Testis (tissue), 3 donors: ENCODE results near the gene CDYL2. TPM values are rescaled to one million over a fixed set of nuclear protein-coding genes. Genes with fewer than 3 reads are reported as not detected.
"Not testable (repeated sequence)": the region's sequence is repeated elsewhere in the genome, so short reads cannot be mapped to it uniquely, and the experiment has no call there.

Source experiments
- DNase-seq: peaks from one replicate; pipeline ENCODE4 v3.0.0-alpha.2; 2019
- H3K27ac ChIP-seq, 2 donors: fragments of 200-600 bp; sonication (generic); one replicate each; pipeline ENCODE4 v1.5.1; 2019
- H3K27me3 ChIP-seq: fragments of 200-600 bp; sonication (generic); one replicate; pipeline ENCODE4 v1.5.1; 2019
- H3K36me3 ChIP-seq: fragments of 200-600 bp; sonication (generic); one replicate; pipeline ENCODE4 v1.5.1; 2017; ENCODE audit warnings: low read depth; ENCODE audit errors: missing control alignments
- H3K4me1 ChIP-seq: fragments of 200-600 bp; sonication (generic); one replicate; pipeline ENCODE4 v1.5.1; 2019
- H3K4me3 ChIP-seq, 2 donors: fragments of 200-600 bp; sonication (generic); one replicate each; pipeline ENCODE4 v1.5.1; 2017 to 2019
- H3K9me3 ChIP-seq: fragments of 200-600 bp; sonication (generic); one replicate; pipeline ENCODE4 v1.5.1; 2017
- CTCF ChIP-seq, 3 experiments: fragments of 450-650 bp in 2 of 3; fragments of 200-600 bp in 1 of 3; sonication (generic) in 1 of 3; IDR thresholded peaks; one replicate each; pipeline ENCODE4 v1.5.1; 2016 to 2019; ENCODE audit warnings: antibody characterized with exemption in 3 of 3, mild to moderate bottlenecking in 2 of 3, moderate library complexity in 1 of 3
- POLR2A ChIP-seq: fragments of 450-650 bp; IDR thresholded peaks from one replicate; pipeline ENCODE4 v1.6.1; 2017; ENCODE audit warnings: antibody characterized with exemption, mild to moderate bottlenecking, moderate library complexity
- WGBS, 2 donors: methylation state at CpG; one replicate each; pipeline ENCODE4 v1.1.5; 2018; 5-methylcytosine and 5-hydroxymethylcytosine counted together
- intact Hi-C: fragments of 100-400 bp; cut with DNase I; formaldehyde crosslinking; loops from one replicate; pipeline ENCODE4 v1.15.1; 2023; ENCODE audit warnings: low total_unique reads
- polyA plus RNA-seq: library from polyadenylated mRNA; stranded (reverse); fragments of 350-450 nt; fragmentation: Illumina TruSeq; extraction: RNeasy Lipid Tissue Mini Kit (QIAGEN cat#74804); gene quantifications from one replicate; pipeline ENCODE4 v1.2.3, GENCODE V29; 2014; ENCODE audit warnings: low read depth, low replicate concordance; ENCODE audit not compliant: insufficient read depth
- total RNA-seq, 2 donors: library from RNA; depleted of rRNA; stranded (reverse); fragments of >200 nt; gene quantifications; one replicate each; pipeline ENCODE4 v1.2.3, GENCODE V29; 2016

CDYL2 gene
- total and polyA plus RNA-seq, 3 donors from 2014 or later = 31.2 to 63.7 (median 60.4) TPM

DNA sequence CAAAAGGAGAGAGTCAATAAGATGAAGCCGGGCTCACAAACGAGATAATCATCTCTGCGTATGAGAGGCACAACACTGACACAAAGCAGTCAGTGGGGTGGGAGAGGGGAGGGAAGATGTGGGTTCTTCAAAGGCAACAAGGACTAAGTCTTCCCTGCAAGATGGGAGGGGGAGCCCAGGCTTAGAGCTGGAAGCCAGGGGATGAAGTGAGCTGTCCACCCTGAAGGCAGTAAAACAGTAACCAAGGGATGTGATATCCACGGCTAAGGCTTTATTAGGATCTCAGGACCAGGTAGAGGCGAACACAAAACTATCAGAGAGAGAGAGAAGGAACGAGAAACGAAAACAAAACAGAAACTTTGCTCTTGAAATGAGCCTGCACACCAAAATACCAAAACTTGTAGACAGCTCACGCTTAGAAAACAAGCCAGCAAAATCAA lies 147.7 kb downstream of the CDYL2 start:
- 42 to 44% methylated on average over 8 of the region's 8 CpGs for WGBS, 2 donors
- intact Hi-C loops = no loop called here
- no peaks in the 10 kb centered on the region for H3K27me3 ChIP-seq
- peak; percentile 20 for DNase-seq
- H3K36me3 ChIP-seq = no peaks in the 10 kb centered on the region
- peaks cover 5% of the 10 kb centered on the region for H3K4me1 ChIP-seq
- no peaks in the 10 kb centered on the region for H3K9me3 ChIP-seq
- TF ChIP-seq CTCF (IDR thresholded peaks at IDR 0.05) = no peak
- TF ChIP-seq POLR2A = no peak
- H3K4me3 ChIP-seq = no peak overlapping the region
- H3K27ac ChIP-seq = no peak overlapping the region

DNA sequence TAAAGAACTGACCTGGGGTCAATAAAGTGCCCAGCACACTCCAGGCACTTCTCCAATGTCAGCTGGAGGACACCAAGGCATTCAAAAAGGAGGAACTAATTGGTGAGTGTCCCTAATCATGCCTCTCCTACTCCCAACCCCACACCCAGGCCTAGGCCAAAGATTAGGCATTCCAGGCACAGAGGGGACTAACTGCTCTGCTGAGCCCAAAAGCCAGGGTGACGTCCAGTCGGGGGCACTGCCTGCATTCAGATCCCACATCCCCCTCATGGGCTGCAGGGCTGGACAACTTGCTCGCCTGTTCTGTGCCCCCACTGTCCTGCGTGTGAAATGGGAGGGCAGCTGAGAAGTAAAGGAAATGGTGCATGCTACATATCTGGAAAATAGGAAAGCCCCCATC lies 148.2 kb downstream of the CDYL2 start:
- no peak overlapping the region for H3K27ac ChIP-seq
- H3K4me3 ChIP-seq = no peak overlapping the region
- WGBS, 2 donors = 80% methylated on average over 4 of the region's 4 CpGs
- TF ChIP-seq POLR2A = no peak
- TF ChIP-seq CTCF (IDR thresholded peaks at IDR 0.05) = no peak
- H3K36me3 ChIP-seq = no peaks in the 10 kb centered on the region
- intact Hi-C loops = no loop called here
- no peaks in the 10 kb centered on the region for H3K27me3 ChIP-seq
- H3K9me3 ChIP-seq = no peaks in the 10 kb centered on the region
- DNase-seq = no peak
- H3K4me1 ChIP-seq = peaks cover 5% of the 10 kb centered on the region

DNA sequence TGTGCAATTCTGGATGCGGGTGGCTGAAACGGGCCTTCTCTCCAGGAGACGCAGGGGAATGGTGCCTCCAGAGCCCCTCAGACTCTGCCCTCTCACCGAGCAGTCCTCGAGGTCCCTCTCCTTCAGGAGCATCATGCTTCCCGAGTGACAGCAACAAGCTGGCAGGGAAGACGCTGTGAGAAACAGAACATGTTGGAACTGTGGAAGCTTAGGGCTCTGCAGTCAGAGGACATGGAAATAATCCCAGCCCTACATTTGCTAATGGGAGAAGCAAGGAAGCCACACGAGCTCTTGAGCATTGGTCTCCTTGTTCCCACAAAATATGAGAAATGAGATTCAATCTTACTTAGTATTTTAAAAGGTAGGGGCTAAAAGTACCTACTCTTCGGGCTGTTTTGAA lies 148.6 kb downstream of the CDYL2 start:
- intact Hi-C loops = no loop called here
- H3K4me1 ChIP-seq = peaks cover 5% of the 10 kb centered on the region
- H3K36me3 ChIP-seq = no peaks in the 10 kb centered on the region
- DNase-seq = no peak
- no peak overlapping the region for H3K4me3 ChIP-seq
- no peaks in the 10 kb centered on the region for H3K27me3 ChIP-seq
- no peak overlapping the region for H3K27ac ChIP-seq
- H3K9me3 ChIP-seq = no peaks in the 10 kb centered on the region
- 83 to 85% methylated on average over 9 of the region's 9 CpGs for WGBS, 2 donors
- no peak for TF ChIP-seq POLR2A
- TF ChIP-seq CTCF (IDR thresholded peaks at IDR 0.05) = no peak

GRCh38 chr16:80654094-80654862 lies 150.1 kb downstream of the CDYL2 start:
- H3K27ac ChIP-seq = no peak overlapping the region
- no peak overlapping the region for H3K4me3 ChIP-seq
- no peaks in the 10 kb centered on the region for H3K27me3 ChIP-seq
- no peak for DNase-seq
- H3K4me1 ChIP-seq = peaks cover 5% of the 10 kb centered on the region
- no peaks in the 10 kb centered on the region for H3K9me3 ChIP-seq
- intact Hi-C loops = no loop called here
- no peaks in the 10 kb centered on the region for H3K36me3 ChIP-seq
- TF ChIP-seq POLR2A = no peak
- TF ChIP-seq CTCF (IDR thresholded peaks at IDR 0.05) = no peak
- 90 to 95% methylated on average over 11 to 14 of the region's 14 CpGs for WGBS, 2 donors

DNA sequence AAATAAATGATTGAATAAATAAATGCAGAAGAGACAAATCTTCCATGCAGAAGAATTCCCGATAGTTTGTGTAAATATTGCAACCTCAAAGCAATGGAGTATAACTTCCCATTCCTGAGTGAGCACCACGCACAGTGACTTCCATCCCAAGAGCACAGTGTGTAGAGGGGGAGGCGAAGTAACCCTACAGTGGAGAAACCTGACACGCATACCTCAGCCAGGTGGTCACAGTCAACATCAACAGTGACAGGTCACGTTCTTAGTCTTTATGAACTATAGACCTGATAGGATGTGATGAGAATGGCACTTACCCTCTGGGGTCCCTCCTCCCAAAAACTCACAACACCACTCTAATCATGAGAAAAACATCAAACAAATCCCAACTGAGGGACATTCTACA lies 152.0 kb downstream of the CDYL2 start:
- H3K36me3 ChIP-seq = no peaks in the 10 kb centered on the region
- intact Hi-C loops = no loop called here
- H3K9me3 ChIP-seq = no peaks in the 10 kb centered on the region
- H3K27me3 ChIP-seq = no peaks in the 10 kb centered on the region
- WGBS, 2 donors = 83 to 91% methylated on average over 5 of the region's 5 CpGs
- H3K27ac ChIP-seq = no peak overlapping the region
- H3K4me3 ChIP-seq = no peak overlapping the region
- TF ChIP-seq CTCF (IDR thresholded peaks at IDR 0.05) = no peak
- no peak for TF ChIP-seq POLR2A
- DNase-seq = no peak
- H3K4me1 ChIP-seq = peaks cover 5% of the 10 kb centered on the region

- H3K36me3 ChIP-seq, H3K9me3 ChIP-seq, DNase-seq, H3K4me1 ChIP-seq, H3K27ac ChIP-seq, intact Hi-C loops, H3K27me3 ChIP-seq, H3K4me3 ChIP-seq: not testable (repeated sequence)
- WGBS, 2 donors = 83 to 94% methylated on average over 1 of the region's 1 CpG
Measured at GRCh38 chr16:80650281-80650680, 154.1 kb downstream of the CDYL2 start.
